Mesodermal cell (in vitro differentiated cells): ENCODE results near the gene GNAL.

Source experiments
- H3K27ac ChIP-seq: 2 replicates; pipeline ENCODE4 v1.7.0; 2013; ENCODE audit warnings: mild to moderate bottlenecking, low read depth, low read length, moderate library complexity; ENCODE audit not compliant: severe bottlenecking
- H3K36me3 ChIP-seq: 2 replicates; pipeline ENCODE4 v1.7.1; 2013; ENCODE audit warnings: mild to moderate bottlenecking, low read length, moderate library complexity; ENCODE audit not compliant: control insufficient read depth, insufficient read depth
- H3K4me1 ChIP-seq: one replicate; pipeline ENCODE4 v1.7.1; 2013; ENCODE audit warnings: mild to moderate bottlenecking, low read length; ENCODE audit not compliant: insufficient read depth, control insufficient read depth, poor library complexity, severe bottlenecking
- H3K4me3 ChIP-seq: 2 replicates; pipeline ENCODE4 v1.7.0; 2013; ENCODE audit warnings: low read length, control low read depth, mild to moderate bottlenecking; ENCODE audit not compliant: insufficient read depth, poor library complexity, severe bottlenecking; ENCODE audit errors: extremely low read depth
- H3K9me3 ChIP-seq: 2 replicates; pipeline ENCODE4 v1.7.1; 2013; ENCODE audit warnings: mild to moderate bottlenecking, low read length, moderate library complexity; ENCODE audit not compliant: control insufficient read depth
- WGBS, 2 experiments: methylation state at CpG; one replicate each; pipeline ENCODE4 v1.1.5; 2013; ENCODE audit warnings: missing lambda C conversion rate in 2 of 2; ENCODE audit not compliant: insufficient coverage in 2 of 2; 5-methylcytosine and 5-hydroxymethylcytosine counted together

The GNAL gene

DNA sequence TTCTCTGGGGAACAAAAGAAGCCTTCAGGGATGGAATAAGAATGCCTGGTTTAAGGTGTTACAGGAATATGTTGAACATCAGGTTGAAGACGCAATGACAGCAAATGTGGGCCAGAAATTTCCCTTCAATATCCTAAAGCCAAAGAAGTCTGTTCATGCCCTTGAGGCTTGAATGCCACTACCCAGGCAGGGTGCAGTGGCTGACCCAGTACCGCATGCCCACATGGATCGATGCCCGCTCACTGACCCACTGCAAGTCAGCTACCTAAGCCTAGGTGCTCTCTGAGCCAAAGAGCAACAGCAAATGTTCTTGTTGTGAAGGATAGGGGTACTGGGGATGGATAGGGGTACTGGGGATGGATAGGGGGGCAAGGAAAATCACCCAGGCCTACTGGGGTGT lies 58.2 kb downstream of the GNAL start:
- H3K4me1 ChIP-seq = no peaks in the 10 kb centered on the region
- WGBS, 2 experiments = 91 to 100% methylated on average over 3 to 4 of the region's 4 CpGs
- no peaks in the 10 kb centered on the region for H3K36me3 ChIP-seq
- H3K9me3 ChIP-seq = no peaks in the 10 kb centered on the region
- H3K4me3 ChIP-seq = no peak overlapping the region
- no peak overlapping the region for H3K27ac ChIP-seq

DNA sequence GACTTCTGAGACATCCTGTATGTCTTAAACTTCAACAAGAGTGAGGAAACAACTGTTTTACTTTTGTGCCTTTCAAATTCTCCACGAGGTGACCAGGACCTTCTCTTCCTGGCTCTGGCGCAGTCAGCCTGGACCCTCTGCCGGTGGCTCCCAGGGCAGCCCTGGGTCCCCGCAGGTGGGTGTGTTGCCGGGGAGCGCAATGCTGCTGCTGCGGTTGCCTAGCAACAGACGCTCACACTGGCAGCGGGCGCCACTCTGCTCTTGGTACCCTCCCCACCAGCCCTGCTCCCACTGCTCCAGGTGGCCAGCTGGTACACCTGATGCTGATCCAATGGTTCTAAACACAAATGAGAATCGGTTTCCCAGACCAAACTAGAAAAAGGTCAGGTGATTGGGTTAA lies 58.7 kb downstream of the GNAL start:
- Histone ChIP-seq H3K9me3 (no peaks in the 10 kb centered on the region), H3K27ac (no peak overlapping the region), H3K4me3 (no peak overlapping the region), H3K4me1 (peaks cover under 1% of the 10 kb centered on the region), H3K36me3 (no peaks in the 10 kb centered on the region)
- WGBS, 2 experiments = 63 to 74% methylated on average over 8 to 9 of the region's 11 CpGs

DNA sequence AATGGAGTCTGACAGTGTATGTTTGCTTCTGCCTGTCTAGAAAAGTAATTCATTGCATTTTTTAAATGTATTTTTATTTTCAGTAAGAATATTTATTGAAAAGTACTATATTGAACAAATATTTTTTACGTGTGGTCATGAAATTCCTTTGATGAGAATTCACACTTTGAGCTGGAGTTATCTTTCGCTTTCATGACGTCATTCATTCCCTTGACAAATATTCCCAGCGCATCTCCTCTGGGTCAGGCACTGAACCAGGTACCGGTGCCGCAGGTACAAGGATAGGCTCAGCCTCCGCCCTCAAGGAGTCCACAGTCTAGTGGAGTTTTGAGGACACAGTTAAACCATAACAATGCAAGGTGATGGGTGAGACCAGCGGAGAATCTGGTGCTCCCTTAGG lies 60.2 kb downstream of the GNAL start:
- no peak overlapping the region for H3K4me3 ChIP-seq

GRCh38 chr18:11750171-11750570 lies 61.1 kb downstream of the GNAL start:
- Histone ChIP-seq H3K9me3 (no peaks in the 10 kb centered on the region), H3K4me3 (no peak overlapping the region), H3K4me1 (peaks cover 4% of the 10 kb centered on the region), H3K27ac (no peak overlapping the region), H3K36me3 (no peaks in the 10 kb centered on the region)
- 91 to 96% methylated on average over 14 to 16 of the region's 16 CpGs for WGBS, 2 experiments

More for the DNA sequence above, 60.2 kb downstream of the GNAL start:
- H3K36me3 ChIP-seq = no peaks in the 10 kb centered on the region
- no peak overlapping the region for H3K27ac ChIP-seq
- WGBS, 2 experiments = 92 to 100% methylated on average over 3 to 7 of the region's 8 CpGs
- H3K4me1 ChIP-seq = peaks cover 4% of the 10 kb centered on the region
- H3K9me3 ChIP-seq = no peaks in the 10 kb centered on the region

- H3K9me3 ChIP-seq = no peaks in the 10 kb centered on the region
- H3K36me3 ChIP-seq = no peaks in the 10 kb centered on the region
- no peak overlapping the region for H3K27ac ChIP-seq
- no peak overlapping the region for H3K4me3 ChIP-seq
- H3K4me1 ChIP-seq = peaks cover 4% of the 10 kb centered on the region
- WGBS, 2 experiments = 90 to 94% methylated on average over 23 to 28 of the region's 32 CpGs
These were observed 61.7 kb downstream of the GNAL start for GRCh38 chr18:11750581-11751310.

DNA sequence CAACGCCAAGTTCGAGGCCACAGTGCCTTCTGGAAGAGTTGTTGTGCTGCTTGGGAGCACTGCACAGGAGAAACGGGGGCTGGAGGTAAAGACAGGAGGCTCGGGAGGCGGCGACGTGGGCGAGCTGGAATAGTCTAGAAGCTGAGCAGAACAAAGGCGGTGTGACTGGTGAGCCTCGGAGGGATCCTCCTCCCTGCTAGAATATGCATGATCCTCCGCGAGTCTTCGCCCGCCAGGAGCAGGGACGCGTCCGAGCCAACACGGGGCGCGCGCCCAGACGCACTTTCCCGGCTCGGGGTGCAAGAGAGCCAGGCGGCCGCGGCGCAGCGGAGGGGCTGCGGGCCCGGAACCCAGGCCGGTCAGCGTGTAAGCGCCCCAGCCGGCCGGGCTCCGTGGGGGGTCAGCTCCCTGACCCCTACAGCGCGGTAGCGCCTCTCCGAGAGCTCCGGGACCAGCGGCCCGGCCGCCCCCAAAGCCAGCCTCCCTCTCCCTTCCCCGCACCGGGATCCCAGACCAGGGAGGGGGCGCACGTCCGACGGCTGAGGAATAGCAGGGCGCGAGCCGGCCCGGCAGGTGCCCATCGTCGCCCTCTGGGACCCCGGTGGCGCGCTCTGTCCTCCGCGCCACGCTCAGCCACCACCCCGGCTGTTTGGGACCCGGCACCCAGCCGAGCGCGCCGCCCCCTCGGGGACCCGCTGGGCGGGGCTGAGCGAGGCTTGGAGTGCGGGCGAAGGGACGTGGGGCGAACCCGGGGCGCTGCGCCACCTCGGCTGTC lies 62.5 kb downstream of the GNAL start:
- H3K9me3 ChIP-seq = no peaks in the 10 kb centered on the region
- H3K36me3 ChIP-seq = no peaks in the 10 kb centered on the region
- H3K4me3 ChIP-seq = peak overlapping the region; percentile 28
- 9 to 12% methylated on average over 62 to 69 of the region's 81 CpGs for WGBS, 2 experiments
- peaks cover 4% of the 10 kb centered on the region for H3K4me1 ChIP-seq
- no peak overlapping the region for H3K27ac ChIP-seq

DNA sequence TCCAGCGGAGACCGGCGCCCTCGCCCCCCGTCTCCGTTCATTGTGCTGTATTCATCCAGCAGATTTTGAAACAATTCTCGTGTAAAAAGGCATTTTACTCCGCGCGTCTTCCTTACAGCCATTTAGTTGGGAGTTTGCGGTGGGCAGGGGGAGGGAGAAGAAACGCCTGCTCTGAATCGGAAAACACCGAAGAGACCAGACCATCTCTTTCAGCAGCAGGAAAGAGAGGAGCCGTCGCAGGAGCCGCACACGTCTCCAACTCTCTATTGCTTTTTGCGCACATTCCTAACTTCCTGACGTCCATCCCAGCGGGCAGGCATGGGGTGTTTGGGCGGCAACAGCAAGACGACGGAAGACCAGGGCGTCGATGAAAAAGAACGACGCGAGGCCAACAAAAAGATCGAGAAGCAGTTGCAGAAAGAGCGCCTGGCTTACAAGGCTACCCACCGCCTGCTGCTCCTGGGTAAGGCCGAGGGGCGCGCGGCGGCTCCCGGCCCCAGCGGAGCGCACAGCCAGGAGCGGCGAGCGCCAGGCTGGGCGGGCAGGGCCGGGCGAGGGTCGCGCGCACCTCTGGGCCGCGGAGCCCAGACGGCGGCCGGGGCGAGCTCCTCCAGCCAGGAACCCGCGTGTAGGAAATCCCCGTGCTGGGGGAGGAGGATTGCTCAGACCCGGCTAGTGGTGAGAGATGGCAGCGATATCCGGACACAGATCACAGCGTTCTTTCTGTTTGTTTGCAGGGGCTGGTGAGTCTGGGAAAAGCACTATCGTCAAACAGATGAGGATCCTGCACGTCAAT lies 63.2 kb downstream of the GNAL start:
- 2% methylated on average over 54 to 57 of the region's 64 CpGs for WGBS, 2 experiments
- peak overlapping the region; percentile 28 for H3K4me3 ChIP-seq

GRCh38 chr18:11754979-11755378 lies 65.9 kb downstream of the GNAL start:
- 87 to 95% methylated on average over 6 to 7 of the region's 8 CpGs for WGBS, 2 experiments
- H3K9me3 ChIP-seq = no peaks in the 10 kb centered on the region
- peaks cover 4% of the 10 kb centered on the region for H3K4me1 ChIP-seq
- H3K36me3 ChIP-seq = no peaks in the 10 kb centered on the region
- no peak overlapping the region for H3K27ac ChIP-seq
- H3K4me3 ChIP-seq = no peak overlapping the region

More for the DNA sequence above, 63.2 kb downstream of the GNAL start:
- no peak overlapping the region for H3K27ac ChIP-seq
- no peaks in the 10 kb centered on the region for H3K36me3 ChIP-seq
- H3K9me3 ChIP-seq = no peaks in the 10 kb centered on the region
- H3K4me1 ChIP-seq = peaks cover 4% of the 10 kb centered on the region

GRCh38 chr18:11757084-11757590 lies 68.1 kb downstream of the GNAL start:
- Histone ChIP-seq H3K4me3 (no peak overlapping the region), H3K27ac (no peak overlapping the region), H3K4me1 (peaks cover 4% of the 10 kb centered on the region), H3K9me3 (no peaks in the 10 kb centered on the region), H3K36me3 (no peaks in the 10 kb centered on the region)
- 85 to 99% methylated on average over 5 of the region's 5 CpGs for WGBS, 2 experiments

DNA sequence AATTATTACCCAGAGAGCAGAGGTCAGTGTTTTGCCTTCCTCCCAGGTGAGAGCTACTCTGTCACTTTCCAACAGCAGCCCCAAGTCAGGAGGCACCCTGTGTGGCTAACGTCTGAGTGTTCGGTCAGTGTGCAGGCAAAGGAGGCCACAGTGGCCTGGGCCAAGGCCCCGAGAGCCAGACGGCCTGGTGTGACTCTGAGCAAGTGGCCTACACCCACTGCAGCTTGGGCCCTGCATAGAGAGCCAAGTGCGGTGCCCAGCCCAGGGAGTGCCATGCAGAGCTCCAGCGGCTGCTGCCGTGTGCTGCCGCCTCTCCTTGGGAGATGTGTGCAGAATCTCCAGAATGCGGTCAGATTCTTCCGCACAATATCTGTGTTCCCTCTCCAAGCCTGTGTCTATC lies 70.4 kb downstream of the GNAL start:
- no peaks in the 10 kb centered on the region for H3K4me1 ChIP-seq
- H3K9me3 ChIP-seq = no peaks in the 10 kb centered on the region
- no peaks in the 10 kb centered on the region for H3K36me3 ChIP-seq
- no peak overlapping the region for H3K4me3 ChIP-seq
- 86 to 93% methylated on average over 7 to 10 of the region's 10 CpGs for WGBS, 2 experiments
- H3K27ac ChIP-seq = no peak overlapping the region
